GM19467 (cell line): Measurements from ENCODE around the gene ALPG.
"Not testable (repeated sequence)": the region's sequence is repeated elsewhere in the genome, so short reads cannot be mapped to it uniquely, and the experiment has no call there.

Experiments
- ATAC-seq: cut with Tn5 transposase; IDR thresholded peaks from one replicate; pipeline ENCODE4 v1.9.1; 2021; ENCODE audit warnings: mild to moderate bottlenecking, moderate library complexity; ENCODE audit not compliant: unreplicated experiment

ALPG gene

DNA sequence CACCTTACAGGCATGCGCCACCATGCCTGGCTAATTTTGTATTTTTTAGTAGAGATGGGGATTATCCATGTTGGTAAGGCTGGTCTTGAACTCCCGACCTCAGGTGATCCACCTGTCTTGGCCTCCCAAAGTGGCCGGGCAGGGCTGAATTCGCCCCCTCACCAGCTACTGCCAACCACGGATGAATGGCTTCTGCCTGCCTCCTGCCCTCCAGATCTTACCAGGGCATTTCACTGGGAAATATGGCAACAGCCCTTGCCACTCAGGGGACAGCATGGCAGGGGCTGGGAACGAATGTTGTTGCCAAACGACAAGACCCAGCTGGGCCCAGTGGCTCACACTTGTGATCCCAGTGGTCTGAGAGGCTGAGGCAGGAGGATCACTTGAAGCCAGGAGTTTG lies 29.9 kb upstream of the ALPG start:
- no peak for ATAC-seq

DNA sequence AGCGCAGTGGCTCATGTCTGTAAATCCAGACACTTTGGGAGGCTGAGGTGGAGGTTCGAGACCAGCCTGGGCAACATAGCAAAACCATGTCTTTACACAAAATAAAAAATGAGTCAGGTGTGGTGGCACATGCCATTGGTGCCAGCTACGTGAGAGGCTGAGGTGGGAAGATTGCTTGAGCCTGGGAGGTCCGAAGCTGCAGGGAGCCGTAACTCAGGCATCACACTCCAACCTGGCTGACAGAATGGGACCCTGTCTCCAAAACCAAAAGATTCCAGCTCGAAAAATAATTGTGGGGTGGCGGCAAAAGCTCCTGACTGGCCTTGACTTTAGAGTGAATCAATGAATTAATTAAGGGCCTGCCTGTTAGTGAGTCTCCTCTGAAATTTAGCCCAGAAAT lies 29.3 kb upstream of the ALPG start:
- ATAC-seq: no peak

DNA sequence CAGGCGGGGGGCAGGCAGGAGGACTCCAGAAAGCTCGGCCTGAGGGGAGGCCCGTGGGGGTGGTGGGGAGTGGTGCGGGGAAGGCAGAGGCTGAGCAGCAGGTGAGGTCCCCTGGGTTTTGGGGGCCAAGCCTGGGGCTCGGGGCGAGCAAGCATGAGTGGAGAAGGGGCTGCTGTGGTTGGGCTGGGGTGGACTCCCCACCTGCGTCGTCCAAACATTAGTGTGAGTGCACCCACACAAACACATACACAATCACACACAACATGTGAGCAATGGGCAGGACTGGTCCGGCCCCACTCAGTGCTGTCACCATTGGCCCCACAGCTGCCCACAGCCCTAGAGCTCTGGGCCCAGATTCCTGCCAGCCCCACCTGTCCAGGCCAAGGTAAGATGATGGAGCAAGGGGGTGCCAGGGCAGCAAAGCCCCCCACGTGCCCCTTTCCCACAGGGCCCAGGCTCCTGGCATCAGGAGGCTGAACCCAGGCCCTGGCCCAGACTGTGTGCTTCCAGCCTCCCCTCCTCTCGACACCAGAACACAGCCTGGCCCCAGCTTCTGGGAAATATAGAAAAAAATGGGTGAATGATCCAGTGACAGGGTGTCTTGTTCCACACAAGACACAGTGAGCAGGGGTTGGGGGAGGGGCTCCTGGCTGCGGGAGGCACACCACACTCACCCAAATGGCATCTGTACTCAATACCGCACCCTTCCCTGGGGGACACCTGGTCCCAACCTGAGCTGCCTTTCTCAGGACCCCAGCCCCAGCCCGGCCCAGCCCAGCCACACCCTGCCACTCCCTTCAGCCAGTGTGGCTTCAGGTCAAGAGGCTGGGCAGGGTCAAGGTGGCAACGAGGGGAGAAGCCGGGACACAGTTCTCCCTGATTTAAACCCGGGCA lies 28.6 kb upstream of the ALPG start:
- ATAC-seq: no peak

DNA sequence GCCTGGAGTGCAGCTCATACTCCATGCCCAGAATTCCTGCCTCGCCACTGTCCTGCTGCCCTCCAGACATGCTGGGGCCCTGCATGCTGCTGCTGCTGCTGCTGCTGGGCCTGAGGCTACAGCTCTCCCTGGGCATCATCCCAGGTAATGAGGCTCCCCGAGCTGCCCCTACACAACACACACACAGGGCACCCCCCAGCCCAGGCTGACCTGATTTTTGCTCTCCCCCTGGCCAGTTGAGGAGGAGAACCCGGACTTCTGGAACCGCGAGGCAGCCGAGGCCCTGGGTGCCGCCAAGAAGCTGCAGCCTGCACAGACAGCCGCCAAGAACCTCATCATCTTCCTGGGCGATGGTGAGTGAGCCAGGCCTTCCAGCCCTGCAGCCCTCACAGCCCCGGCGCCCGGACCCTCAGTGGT lies 27.9 kb upstream of the ALPG start, which contains the start of gene ALPP:
ALPP (plus strand) TSS at position 17 of the 417 bp plus-strand sequence; CDS start at position 69, 52 bp downstream.
- ATAC-seq: not testable (repeated sequence)

DNA sequence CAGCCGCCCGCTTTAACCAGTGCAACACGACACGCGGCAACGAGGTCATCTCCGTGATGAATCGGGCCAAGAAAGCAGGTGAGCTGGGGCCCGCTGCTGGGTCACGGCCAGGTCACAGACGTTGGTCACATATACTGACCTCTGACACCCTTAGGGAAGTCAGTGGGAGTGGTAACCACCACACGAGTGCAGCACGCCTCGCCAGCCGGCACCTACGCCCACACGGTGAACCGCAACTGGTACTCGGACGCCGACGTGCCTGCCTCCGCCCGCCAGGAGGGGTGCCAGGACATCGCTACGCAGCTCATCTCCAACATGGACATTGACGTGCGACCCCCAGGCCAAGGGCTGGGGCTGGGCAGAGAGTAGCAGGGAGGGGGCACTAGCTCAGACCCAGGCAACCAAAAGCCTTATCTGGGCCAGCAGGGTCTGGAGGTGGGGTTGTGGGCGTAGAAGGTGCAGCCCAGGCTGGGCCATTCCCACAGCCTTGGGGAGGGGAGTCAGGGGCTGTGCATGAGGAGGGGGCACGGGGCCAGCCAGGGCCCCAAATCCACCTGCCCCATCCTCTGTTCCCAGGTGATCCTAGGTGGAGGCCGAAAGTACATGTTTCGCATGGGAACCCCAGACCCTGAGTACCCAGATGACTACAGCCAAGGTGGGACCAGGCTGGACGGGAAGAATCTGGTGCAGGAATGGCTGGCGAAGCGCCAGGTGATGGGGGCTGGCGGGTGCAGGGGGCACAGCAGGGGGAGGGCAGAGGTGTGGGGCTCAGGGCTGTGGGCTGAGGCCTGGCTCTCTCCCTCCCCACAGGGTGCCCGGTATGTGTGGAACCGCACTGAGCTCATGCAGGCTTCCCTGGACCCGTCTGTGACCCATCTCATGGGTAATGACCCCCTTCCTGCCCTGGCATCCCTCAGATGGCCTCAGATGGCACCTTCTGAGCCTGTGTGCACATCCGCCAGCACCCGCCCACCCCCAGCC lies 26.7 kb upstream of the ALPG start:
- ATAC-seq: not testable (repeated sequence)

DNA sequence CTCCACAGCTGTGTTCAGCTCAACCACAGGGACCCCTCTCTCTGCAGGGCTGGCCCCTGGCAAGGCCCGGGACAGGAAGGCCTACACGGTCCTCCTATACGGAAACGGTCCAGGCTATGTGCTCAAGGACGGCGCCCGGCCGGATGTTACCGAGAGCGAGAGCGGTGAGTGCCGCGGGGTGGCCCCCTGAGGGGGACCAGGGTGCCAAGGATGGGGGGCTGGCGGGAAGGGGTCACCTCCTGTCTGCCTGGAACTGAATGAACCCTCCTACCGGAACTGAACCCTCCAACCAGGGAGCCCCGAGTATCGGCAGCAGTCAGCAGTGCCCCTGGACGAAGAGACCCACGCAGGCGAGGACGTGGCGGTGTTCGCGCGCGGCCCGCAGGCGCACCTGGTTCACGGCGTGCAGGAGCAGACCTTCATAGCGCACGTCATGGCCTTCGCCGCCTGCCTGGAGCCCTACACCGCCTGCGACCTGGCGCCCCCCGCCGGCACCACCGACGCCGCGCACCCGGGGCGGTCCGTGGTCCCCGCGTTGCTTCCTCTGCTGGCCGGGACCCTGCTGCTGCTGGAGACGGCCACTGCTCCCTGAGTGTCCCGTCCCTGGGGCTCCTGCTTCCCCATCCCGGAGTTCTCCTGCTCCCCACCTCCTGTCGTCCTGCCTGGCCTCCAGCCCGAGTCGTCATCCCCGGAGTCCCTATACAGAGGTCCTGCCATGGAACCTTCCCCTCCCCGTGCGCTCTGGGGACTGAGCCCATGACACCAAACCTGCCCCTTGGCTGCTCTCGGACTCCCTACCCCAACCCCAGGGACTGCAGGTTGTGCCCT lies 25.2 kb upstream of the ALPG start:
- ATAC-seq: not testable (repeated sequence)

DNA sequence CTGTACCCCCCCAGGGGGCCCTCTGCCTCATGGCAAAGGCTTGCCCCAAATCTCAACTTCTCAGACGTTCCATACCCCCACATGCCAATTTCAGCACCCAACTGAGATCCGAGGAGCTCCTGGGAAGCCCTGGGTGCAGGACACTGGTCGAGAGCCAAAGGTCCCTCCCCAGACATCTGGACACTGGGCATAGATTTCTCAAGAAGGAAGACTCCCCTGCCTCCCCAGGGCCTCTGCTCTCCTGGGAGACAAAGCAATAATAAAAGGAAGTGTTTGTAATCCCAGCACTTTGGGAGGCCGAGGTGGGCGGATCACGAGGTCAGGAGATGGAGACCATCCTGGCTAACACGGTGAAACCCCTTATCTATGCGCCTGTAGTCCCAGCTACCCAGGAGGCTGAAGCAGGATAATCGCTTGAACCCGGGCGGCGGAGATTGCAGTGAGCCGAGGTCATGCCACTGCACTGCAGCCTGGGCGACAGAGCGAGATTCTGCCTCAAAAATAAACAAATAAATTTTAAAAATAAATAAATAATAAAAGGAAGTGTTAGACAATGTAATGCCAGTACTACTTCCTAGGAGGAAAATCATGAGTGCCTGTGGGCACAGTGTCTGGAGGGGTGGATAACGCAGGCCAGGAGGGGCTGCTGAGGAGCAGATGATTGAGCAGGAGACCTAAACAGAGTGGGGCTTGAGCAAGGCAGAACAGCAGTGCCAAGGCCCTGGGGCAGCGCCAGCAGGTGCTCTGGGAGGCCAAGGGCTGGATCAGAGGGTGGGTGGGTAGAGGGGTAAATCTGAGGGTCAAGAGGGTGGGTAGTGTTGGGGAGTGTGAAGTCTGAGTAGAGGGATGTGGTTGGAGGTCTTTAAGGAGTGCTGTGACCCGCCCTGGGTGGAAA lies 24.1 kb upstream of the ALPG start:
- no peak for ATAC-seq

DNA sequence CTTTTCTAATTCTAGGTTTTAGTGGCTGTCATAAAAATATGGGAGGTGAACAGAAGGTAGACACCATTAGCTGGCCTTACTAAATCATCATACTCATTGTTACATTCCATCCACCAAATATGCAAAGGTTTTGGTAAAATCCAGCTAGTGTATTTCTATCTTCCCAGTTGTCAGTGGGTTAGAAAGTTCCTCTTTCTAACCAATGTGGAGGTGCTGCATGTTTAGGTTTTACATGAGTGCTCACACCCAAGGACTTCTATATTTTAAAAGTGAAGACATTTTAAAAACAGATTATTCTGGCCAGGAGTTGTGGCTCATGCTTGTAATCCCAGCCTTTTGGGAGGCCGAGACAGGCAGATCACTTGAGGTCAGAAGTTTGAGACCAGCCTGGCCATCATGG lies 22.2 kb upstream of the ALPG start:
- ATAC-seq: no peak

DNA sequence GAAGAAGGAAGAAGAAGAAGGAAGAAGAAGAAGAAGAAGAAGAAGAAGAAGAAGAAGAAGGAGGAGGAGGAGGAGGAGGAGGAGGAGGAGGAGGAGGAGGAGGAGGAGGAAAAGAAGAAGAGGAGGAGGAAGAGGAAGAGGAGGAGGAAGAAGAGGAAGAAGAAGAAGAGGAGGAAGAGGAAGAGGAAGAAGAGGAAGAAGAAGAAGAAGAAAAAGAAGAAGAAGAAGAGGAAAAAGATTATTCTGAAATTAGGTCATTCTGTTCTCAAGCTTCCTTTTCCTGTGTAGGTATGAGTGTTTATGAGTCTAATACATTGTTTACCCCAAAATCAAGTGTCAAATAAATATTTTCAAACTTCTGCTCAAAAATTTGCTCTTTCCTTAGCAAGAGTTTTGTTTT lies 21.6 kb upstream of the ALPG start:
- ATAC-seq: not testable (repeated sequence)

DNA sequence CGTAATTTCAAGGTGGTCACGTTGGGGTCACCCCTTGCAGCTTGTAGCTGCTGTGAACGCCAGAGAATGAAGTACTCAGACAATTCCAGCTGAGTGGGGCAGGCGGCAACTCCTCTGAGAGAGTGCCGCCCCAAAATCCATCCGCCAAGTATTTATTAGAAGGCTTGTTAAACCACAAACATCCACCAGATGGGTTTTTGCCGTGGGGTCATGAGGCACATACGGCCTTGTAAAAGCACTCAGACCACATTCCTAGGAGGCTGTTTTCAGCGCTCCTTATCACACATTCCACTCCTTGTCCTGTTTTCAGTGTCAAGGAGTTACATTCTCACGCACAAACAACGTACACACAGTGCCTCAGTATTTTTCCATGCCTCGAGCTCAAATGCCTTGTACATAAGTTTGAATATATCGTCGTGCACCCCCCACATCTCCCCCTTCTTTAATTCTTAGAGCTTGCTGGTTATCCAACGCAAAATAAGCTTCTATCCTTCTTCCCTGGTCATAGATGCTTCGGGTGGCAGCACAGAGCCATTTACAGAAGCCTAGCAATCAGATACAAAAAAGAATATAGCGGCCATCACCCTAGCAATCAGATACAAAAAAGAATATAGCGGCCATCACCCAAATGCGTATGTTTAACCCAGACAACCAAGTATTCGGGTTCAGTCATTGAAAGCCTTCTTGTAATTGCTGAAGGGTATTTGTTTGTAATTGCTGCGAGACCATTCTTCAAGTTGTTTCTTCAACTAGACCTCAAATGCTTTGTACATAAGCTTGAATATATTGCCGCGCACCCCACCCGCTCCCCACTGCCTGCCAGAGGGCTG lies 20.8 kb upstream of the ALPG start:
- no peak for ATAC-seq

DNA sequence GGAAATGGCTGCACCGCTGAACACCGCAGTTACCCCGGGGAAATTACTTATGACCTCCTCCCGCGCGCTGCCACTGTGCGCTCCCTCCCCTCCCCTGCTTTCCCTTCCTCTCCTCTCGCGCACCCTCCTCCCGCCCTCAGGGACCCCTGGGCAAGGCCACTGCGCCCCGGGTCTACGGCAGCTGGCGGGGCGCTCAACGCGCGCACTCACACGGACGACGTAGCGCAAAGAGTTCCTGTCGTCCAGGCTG lies 20.2 kb upstream of the ALPG start:
- no peak for ATAC-seq

DNA sequence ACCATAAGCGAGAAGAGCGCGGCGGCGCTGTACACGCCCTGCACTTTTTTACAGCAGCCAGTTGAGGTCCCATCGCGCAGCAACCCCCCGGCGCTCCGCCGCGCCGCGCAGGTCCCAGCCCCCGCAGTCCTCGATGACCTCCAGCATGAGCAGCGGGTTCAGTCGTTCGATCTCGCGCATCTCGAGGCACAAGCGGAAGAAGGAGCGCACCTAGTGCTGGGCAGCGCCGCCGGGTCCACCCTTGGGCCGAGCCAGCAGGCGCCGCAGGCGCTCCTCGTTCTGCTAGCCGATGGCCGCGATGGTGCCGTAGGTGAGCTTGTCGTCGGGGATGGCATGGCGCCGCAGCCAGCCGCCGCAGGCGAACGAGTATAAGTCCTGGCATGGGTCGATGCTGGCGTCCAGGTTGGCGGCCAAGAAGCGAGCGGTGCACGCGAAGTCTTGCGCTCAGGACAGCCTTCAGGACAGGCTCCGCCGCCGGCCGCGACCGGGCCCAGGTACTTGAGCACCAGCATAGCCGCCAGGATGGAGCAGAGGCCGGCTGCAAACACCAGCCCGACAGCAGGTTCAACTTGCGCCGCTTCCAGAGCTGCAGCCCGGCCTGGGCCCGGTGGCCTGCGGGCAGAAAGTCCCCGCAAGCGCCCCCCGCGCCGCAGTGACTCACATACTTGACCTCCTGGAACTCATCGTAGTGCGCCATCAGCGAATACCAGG lies 19.7 kb upstream of the ALPG start:
- ATAC-seq: no peak

DNA sequence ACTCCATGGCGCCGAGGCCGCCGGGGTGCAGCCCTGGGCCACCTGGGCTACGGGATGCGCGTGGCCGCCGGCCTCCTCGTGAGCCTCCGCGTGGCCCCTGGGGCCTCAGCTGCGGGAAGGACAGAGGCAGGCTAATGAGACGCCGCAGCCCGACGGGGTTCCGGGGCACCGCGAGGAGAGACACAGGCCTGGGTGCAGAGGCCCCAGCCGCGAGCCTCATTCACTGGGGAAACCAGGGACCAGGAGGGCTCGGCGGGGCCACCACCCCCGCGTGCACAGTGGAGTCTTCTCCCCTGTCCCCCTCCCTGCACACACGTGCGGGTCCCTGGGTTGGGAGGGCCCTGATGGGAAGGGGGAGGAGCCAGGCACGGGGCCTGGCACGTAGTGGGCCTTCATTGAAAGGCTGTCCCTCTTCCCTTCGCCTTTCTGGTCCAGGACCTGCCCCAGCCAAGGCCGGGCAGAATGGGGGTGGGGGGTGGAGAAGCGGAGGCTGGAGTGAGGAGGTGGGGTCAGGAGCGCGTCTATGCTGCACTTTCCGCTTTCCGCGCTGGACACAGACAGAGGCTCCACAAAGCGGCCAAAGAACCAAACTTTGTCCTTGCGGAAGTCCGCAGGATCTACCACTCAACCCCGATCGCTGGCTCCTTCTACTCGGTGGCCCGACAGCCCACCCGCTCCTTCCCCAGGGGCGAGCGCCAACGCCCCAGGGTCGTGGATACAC lies 19.0 kb upstream of the ALPG start:
- no peak for ATAC-seq

DNA sequence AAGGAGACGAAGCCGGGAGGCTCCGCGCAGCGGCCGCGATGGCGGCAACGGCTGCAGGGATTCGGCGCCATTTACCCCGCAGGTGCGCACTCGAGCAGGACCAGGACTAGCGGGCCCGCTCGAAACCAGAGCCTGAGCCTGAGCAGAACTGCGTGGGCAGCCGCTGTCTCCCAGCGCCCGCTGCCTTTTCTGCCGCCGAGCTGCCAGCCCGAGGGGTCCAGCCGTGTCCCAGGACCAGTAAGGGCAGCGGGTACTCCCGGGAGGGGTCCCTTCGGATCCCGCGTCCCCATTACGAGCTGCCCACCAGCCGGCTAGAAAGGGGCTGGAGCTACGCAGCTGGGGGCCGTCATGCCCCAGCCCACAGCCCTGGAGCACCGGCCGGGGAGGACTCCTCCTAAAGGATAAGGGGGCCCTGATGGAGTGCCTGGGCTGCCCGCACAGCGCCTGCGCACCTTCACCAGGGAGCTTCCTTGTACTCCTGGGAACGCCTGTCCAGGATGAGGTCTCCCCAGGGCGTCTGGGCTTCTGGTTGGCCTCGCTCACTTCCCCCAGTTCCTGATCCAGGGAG lies 18.2 kb upstream of the ALPG start:
- no peak for ATAC-seq

DNA sequence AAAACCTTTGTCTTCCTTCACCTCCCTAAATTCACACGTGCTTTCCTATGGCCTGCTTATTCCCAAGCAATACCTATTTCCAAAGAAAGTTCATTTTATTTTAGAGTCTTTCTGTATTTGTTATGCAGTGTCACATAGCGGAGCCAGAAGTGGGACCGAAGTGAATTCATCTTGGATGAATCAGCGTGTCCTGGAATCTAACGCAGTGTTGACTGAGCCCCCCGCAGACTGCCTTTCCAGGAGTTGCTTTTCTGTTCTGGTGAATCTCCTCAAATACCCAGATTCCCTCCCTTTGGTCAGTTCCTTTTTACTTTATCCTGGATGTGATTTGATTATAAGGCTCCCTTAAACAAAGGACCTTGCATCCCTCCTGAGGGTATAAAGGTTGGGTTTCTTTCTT lies 17.3 kb upstream of the ALPG start:
- no peak for ATAC-seq

DNA sequence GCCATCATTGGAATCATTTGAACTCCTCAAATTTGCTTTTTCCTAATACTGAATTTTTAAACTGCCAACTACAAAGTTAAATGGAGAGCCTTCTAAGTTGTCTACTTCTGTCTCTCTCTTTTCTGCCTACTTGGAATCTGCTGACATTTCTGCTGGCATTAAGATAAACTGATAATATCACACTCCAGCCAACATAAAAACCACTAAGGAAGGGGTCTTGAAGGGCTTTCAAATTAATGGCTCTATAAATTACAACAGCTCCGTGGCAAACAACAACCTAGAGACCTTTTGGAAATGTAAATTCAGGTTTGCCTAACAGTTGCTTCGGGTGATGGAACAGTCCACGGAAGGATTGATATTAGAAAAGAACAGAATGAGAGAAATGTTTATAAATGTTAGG lies 16.0 kb upstream of the ALPG start:
- ATAC-seq: no peak

DNA sequence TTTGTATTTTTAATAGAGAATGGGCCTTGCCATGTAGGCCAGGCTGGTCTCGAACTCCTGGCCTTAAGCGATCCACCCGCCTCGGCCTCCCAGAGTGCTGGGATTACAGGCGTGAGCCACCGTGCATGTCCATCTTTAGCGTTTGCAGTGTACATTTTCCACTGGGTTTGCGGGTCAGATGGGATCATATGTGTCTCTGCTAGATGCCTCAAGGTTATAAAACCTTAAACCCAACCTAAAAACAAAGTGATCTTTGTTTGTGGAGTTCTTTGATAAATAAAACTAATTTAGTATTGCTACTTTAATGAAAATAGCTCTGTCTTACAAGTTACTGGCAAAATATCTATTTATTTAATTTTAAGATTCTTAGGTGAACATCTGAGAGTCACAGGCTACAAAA lies 13.1 kb upstream of the ALPG start:
- ATAC-seq: no peak

DNA sequence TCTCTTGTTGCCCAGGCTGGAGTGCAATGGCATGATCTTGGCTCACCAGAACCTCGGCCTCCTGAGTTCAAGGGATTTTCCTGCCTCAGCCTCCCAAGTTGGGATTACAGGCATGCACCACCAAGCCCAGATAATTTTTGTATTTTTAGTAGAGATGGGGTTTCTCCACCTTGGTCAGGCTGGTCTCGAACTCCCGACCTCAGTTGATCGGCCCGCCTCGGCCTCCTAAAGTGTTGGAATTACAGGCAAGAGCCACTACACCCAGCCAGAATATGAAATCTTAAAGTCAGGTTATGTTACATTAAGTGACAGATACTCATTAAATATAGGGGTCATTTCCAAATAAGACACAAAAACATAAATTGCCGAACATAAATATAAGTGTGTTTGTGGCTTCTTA lies 12.2 kb upstream of the ALPG start:
- not testable (repeated sequence) for ATAC-seq
